ENCODE measurements around the gene ALDOC.
A peak's percentile ranks its signal among the peaks of the same experiment; 100 is the strongest.

DNA sequence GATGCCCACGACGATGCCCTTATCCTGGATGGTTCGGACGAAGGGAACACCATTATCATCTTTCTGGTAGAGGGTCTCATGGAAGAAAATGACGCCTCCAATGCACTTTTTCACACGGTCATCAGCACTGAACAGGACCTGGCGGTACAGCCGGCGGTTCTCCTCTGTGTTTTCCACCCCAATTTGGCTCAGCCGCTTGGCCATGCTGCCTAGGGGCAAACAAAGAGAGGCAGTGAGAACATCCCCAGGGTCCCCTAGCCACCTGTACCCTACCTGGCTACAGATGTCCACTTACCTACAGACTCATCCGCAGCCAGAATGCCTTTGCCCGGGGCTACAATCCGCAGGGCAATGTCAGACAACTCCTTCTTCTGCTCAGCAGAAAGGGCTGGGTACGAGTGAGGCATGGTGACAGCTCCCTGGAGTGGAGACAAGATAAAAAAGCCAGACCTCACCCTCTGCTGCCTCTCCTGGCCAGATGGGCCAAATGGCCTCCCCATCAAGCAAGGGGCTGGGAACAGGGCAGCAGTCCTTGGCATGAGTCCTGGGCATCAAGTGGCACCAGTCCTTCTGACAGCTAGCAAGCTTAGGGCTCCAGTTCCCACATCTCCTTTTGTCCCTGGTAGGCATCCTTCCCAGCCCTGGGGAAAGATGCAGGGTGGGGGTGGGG, 1.4 kb downstream of the ALDOC start:
- TF ChIP-seq, protein P1, sequence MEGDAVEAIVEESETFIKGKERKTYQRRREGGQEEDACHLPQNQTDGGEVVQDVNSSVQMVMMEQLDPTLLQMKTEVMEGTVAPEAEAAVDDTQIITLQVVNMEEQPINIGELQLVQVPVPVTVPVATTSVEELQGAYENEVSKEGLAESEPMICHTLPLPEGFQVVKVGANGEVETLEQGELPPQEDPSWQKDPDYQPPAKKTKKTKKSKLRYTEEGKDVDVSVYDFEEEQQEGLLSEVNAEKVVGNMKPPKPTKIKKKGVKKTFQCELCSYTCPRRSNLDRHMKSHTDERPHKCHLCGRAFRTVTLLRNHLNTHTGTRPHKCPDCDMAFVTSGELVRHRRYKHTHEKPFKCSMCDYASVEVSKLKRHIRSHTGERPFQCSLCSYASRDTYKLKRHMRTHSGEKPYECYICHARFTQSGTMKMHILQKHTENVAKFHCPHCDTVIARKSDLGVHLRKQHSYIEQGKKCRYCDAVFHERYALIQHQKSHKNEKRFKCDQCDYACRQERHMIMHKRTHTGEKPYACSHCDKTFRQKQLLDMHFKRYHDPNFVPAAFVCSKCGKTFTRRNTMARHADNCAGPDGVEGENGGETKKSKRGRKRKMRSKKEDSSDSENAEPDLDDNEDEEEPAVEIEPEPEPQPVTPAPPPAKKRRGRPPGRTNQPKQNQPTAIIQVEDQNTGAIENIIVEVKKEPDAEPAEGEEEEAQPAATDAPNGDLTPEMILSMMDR (optimal IDR thresholded peaks at IDR 0.05 in 1 of 3, IDR thresholded peaks at IDR 0.05 in 1 of 3, conservative IDR thresholded peaks at IDR 0.05 in 1 of 3; ENCODE audit: extremely low read depth in 1 of 3, insufficient read depth in 2 of 3, low read length in 3 of 3), result peak in 2 of 3 experiments; percentile 16 to 17
- no peak for TF ChIP-seq EZH2 (IDR thresholded peaks at IDR 0.05; ENCODE audit: low read length)
